Mucosa of gallbladder (tissue), 1 donor: ENCODE data around the gene ADAM8. TPM values are rescaled to one million over a fixed set of nuclear protein-coding genes. Genes with fewer than 3 reads are reported as not detected.

Source experiments
- DNase-seq: peaks from one replicate; pipeline ENCODE4 v3.0.0-alpha.2; 2020; ENCODE audit warnings: low spot score
- total RNA-seq: library from RNA; stranded (reverse); gene quantifications from one replicate; pipeline ENCODE4 v1.2.1, GENCODE V29; 2021
- donor health status: DM: no; HTN: no; CAD: no.

ADAM8 gene
- total RNA-seq, 1 donor from 2014 or later: 12.7 TPM

- no peak for DNase-seq
These were observed 63.7 kb downstream of the ADAM8 start for GRCh38 chr10:133212853-133213494.

Other genes starting within 250 kb of the ADAM8 start
- not detected for gene ADGRA1, start 188.9 kb downstream of the ADAM8 start, total RNA-seq
- 5.2 TPM for gene KNDC1, start 116.6 kb downstream of the ADAM8 start, total RNA-seq
- not detected for gene UTF1, start 46.7 kb downstream of the ADAM8 start, total RNA-seq
- 2.7 TPM for gene VENTX, start 39.0 kb downstream of the ADAM8 start, total RNA-seq
- 56.9 TPM for gene TUBGCP2, start 32.0 kb upstream of the ADAM8 start, total RNA-seq
- 35.9 TPM for gene ZNF511, start 32.0 kb upstream of the ADAM8 start, total RNA-seq
- gene CALY, start 60.0 kb upstream of the ADAM8 start, total RNA-seq: 0.92 TPM
- gene PRAP1, start 70.5 kb upstream of the ADAM8 start, total RNA-seq: 4.8 TPM
- gene FUOM, start 81.2 kb upstream of the ADAM8 start, total RNA-seq: 13.0 TPM
- gene ECHS1, start 96.5 kb upstream of the ADAM8 start, total RNA-seq: 122 TPM
- 9.4 TPM for gene PAOX, start 102.4 kb upstream of the ADAM8 start, total RNA-seq
- gene MTG1, start 117.3 kb upstream of the ADAM8 start, total RNA-seq: 50.6 TPM
- not detected for gene SPRN, start 147.8 kb upstream of the ADAM8 start, total RNA-seq
- 3.6 TPM for gene SCART1, start 177.1 kb upstream of the ADAM8 start, total RNA-seq